Heart left ventricle (tissue), 13 donors: ENCODE results near the gene IBTK.
"Not testable (repeated sequence)": the region's sequence is repeated elsewhere in the genome, so short reads cannot be mapped to it uniquely, and the experiment has no call there.

Source experiments
- POLR2A ChIP-seq, 2 donors: fragments of 450-650 bp; IDR thresholded peaks; one replicate each; pipeline ENCODE4 v1.6.1; 2017; ENCODE audit warnings: antibody characterized with exemption in 2 of 2, mild to moderate bottlenecking in 2 of 2, moderate library complexity in 2 of 2
- TF ChIP-seq, protein P1 (sequence below), 12 donors: fragments of 200-600 bp; sonication (generic) in 4 of 12; IDR thresholded peaks; one replicate each; pipeline versions ENCODE4 v1.5.0 to v1.8.0; 2018 to 2022; ENCODE audit warnings: antibody characterized with exemption in 12 of 12, mild to moderate bottlenecking in 5 of 12
- donor health status: ischemic (EF 13 %, LVEDD 7.1; RV severe dilation, severe dysfunction).
- donor health status: DM: no; HTN: yes; CAD: no.
- donor health status: DM: no; HTN: no; CAD: no.
- donor health status: ischemic (EF 25% LVEDD 6.9; RV normal size, moderate dysfunction).
- donor health status: ischemic (EF 25% LVEDD 5.7; RV mildly dilated, moderate dysfunction).
- donor health status: ischemic (EF 35%, LVEDD 5.7; RV mildly dilated, moderate dysfunction).
- donor health status: nonischemic (EF 11% LVEDD 7.7; RV severe dilation, severe dysfunction).
- donor health status: DM: yes; HTN: yes; CAD: no.
- donor health status: PGD.
- donor health status: ischemic (EF 29% LVEDD 5.4; RV normal size, mild dysfunction).
- donor health status: nonischemic (EF 23%, LVEDD 6.1; RV moderate dilation, normal function).

- TF ChIP-seq, protein P1, sequence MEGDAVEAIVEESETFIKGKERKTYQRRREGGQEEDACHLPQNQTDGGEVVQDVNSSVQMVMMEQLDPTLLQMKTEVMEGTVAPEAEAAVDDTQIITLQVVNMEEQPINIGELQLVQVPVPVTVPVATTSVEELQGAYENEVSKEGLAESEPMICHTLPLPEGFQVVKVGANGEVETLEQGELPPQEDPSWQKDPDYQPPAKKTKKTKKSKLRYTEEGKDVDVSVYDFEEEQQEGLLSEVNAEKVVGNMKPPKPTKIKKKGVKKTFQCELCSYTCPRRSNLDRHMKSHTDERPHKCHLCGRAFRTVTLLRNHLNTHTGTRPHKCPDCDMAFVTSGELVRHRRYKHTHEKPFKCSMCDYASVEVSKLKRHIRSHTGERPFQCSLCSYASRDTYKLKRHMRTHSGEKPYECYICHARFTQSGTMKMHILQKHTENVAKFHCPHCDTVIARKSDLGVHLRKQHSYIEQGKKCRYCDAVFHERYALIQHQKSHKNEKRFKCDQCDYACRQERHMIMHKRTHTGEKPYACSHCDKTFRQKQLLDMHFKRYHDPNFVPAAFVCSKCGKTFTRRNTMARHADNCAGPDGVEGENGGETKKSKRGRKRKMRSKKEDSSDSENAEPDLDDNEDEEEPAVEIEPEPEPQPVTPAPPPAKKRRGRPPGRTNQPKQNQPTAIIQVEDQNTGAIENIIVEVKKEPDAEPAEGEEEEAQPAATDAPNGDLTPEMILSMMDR (IDR thresholded peaks at IDR 0.05) = not testable (repeated sequence)
- not testable (repeated sequence) for TF ChIP-seq POLR2A (IDR thresholded peaks at IDR 0.05)
Measured at GRCh38 chr6:82281550-82281949, 34.0 kb upstream of the IBTK start.
